B cell (primary cell): ENCODE data around the gene PRKCA. TPM values are rescaled to one million over a fixed set of nuclear protein-coding genes. Genes with fewer than 3 reads are reported as not detected.

Experiments
- ATAC-seq: fragments of 200-7000 bp; cut with Tn5 transposase; one replicate; pipeline ENCODE4 v1.10.0; 2021; ENCODE audit warnings: low read depth, mild to moderate bottlenecking, moderate number of reproducible peaks, moderate library complexity
- CTCF ChIA-PET: fragments of 350-600 bp; sonication (Branson Sonifier 250); formaldehyde crosslinking; loops from one replicate; lab custom pipeline; 2021; ENCODE audit warnings: antibody characterized with exemption, inconsistent platforms; lab: Charles Lee
- POLR2A ChIA-PET: fragments of 350-600 bp; sonication (Branson Sonifier 250); formaldehyde crosslinking; loops from one replicate; lab custom pipeline; 2021; ENCODE audit warnings: antibody characterized with exemption; lab: Charles Lee
- DNase-seq: peaks from one replicate; pipeline ENCODE4 v3.0.0; 2013
- H2AFZ ChIP-seq: 2 replicates; pipeline ENCODE4 v1.6.1; 2012; ENCODE audit warnings: mild to moderate bottlenecking, low read depth, low read length; ENCODE audit not compliant: insufficient read depth, poor library complexity, severe bottlenecking
- H3K27ac ChIP-seq, 2 donors: 1 replicate in 1 of 2; 2 replicates in 1 of 2; pipeline ENCODE4 v1.5.1; 2012 to 2013; ENCODE audit warnings: low read length in 2 of 2, mild to moderate bottlenecking in 2 of 2, moderate library complexity in 1 of 2
- H3K27me3 ChIP-seq, 4 experiments: fragments of 200-600 bp in 1 of 4; sonication (generic) in 1 of 4; replicated peaks in 1 of 4; 1 replicate in 2 of 4; 2 replicates in 2 of 4; pipeline versions ENCODE4 v1.6.1 to v1.7.0; 2013 to 2016; ENCODE audit warnings: low read length in 3 of 4, mild to moderate bottlenecking in 2 of 4, mixed read lengths in 1 of 4, moderate library complexity in 1 of 4; ENCODE audit not compliant: insufficient read depth in 4 of 4, control insufficient read depth in 3 of 4; ENCODE audit errors: control extremely low read depth in 1 of 4
- H3K36me3 ChIP-seq, 2 experiments: replicated peaks in 1 of 2; 1 replicate in 1 of 2; 2 replicates in 1 of 2; pipeline versions ENCODE4 v1.6.1 to v1.7.1; 2013; ENCODE audit warnings: low read length in 1 of 2; ENCODE audit not compliant: insufficient read depth in 2 of 2, control insufficient read depth in 1 of 2; ENCODE audit errors: control extremely low read depth in 1 of 2, extremely low read depth in 1 of 2
- H3K4me1 ChIP-seq, 2 donors: fragments of 200-600 bp in 1 of 2; sonication (generic) in 1 of 2; 1 replicate in 1 of 2; 2 replicates in 1 of 2; pipeline versions ENCODE4 v1.5.1 to v1.6.1; 2013 to 2017; ENCODE audit warnings: low read length in 2 of 2; ENCODE audit not compliant: control insufficient read depth in 2 of 2, insufficient read depth in 2 of 2
- H3K4me2 ChIP-seq: replicated peaks from 2 replicates; pipeline ENCODE3; 2012; ENCODE audit warnings: mild to moderate bottlenecking, low read depth, low read length; ENCODE audit not compliant: poor library complexity, severe bottlenecking
- H3K4me3 ChIP-seq, 5 experiments: fragments of 200-600 bp in 1 of 5; sonication (generic) in 1 of 5; 1 replicate in 3 of 5; 2 replicates in 2 of 5; pipeline versions ENCODE4 v1.5.1 to v1.7.0; 2011 to 2016; ENCODE audit warnings: low read length in 4 of 5, mild to moderate bottlenecking in 4 of 5, low read depth in 2 of 5, control low read depth in 1 of 5, moderate library complexity in 1 of 5; ENCODE audit not compliant: insufficient read depth in 1 of 5; ENCODE audit errors: control extremely low read depth in 1 of 5, extremely low read depth in 1 of 5
- H3K79me2 ChIP-seq: fragments of 200-600 bp; sonication (generic); one replicate; pipeline ENCODE4 v1.6.0; 2016; ENCODE audit warnings: low read length; ENCODE audit not compliant: control insufficient read depth, insufficient read depth
- H3K9ac ChIP-seq: fragments of 200-600 bp; sonication (generic); 2 replicates; pipeline ENCODE4 v1.6.1; 2017; ENCODE audit warnings: mild to moderate bottlenecking, low read length, moderate library complexity
- H3K9me3 ChIP-seq, 3 donors: one replicate each; pipeline versions ENCODE4 v1.6.1 to v1.7.1; 2013; ENCODE audit warnings: low read length in 2 of 3; ENCODE audit not compliant: control insufficient read depth in 2 of 3, insufficient read depth in 1 of 3; ENCODE audit errors: control extremely low read depth in 1 of 3
- H4K20me1 ChIP-seq: 2 replicates; pipeline ENCODE4 v1.6.0; 2012; ENCODE audit warnings: mild to moderate bottlenecking, low read length; ENCODE audit not compliant: insufficient read depth, control insufficient read depth, poor library complexity, severe bottlenecking
- H3K27ac Mint-ChIP-seq: one replicate; pipeline ENCODE4 v1.8.0; 2021; ENCODE audit warnings: mixed read lengths
- H3K27me3 Mint-ChIP-seq: one replicate; pipeline ENCODE4 v1.8.0; 2021; ENCODE audit warnings: mixed read lengths
- H3K4me1 Mint-ChIP-seq: one replicate; pipeline ENCODE4 v1.8.0; 2021; ENCODE audit warnings: mixed read lengths
- H3K4me3 Mint-ChIP-seq: one replicate; pipeline ENCODE4 v1.8.0; 2021; ENCODE audit warnings: mixed read lengths
- H3K9me3 Mint-ChIP-seq: one replicate; pipeline ENCODE4 v1.8.0; 2022; ENCODE audit warnings: mixed read lengths; ENCODE audit not compliant: insufficient read depth
- CTCF ChIP-seq: fragments of 200-600 bp; IDR thresholded peaks from one replicate; pipeline ENCODE4 v1.8.0; 2022; ENCODE audit warnings: antibody characterized with exemption, mild to moderate bottlenecking
- EZH2 ChIP-seq: IDR thresholded peaks from 2 replicates; pipeline ENCODE4 v1.6.1; 2012; ENCODE audit warnings: borderline replicate concordance, low read depth, mild to moderate bottlenecking, moderate library complexity, low read length; ENCODE audit not compliant: insufficient read depth, poor library complexity, severe bottlenecking
- WGBS: methylation state at CpG from one replicate; pipeline ENCODE4 v1.1.5; 2013; ENCODE audit warnings: missing lambda C conversion rate; ENCODE audit not compliant: insufficient coverage; 5-methylcytosine and 5-hydroxymethylcytosine counted together
- intact Hi-C: fragments of 100-400 bp; cut with micrococcal nuclease; formaldehyde crosslinking; loops from one replicate; pipeline ENCODE4 v1.10.0; 2022
- polyA plus RNA-seq: library from polyadenylated mRNA; depleted of rRNA; stranded (reverse); fragments of >200 nt; gene quantifications from 2 replicates; pipeline ENCODE4 v1.2.3, GENCODE V29; 2012
- total RNA-seq, 2 donors: library from RNA; stranded (reverse); fragments of 120-200 nt in 1 of 2; gene quantifications; 1 replicate in 1 of 2; 2 replicates in 1 of 2; pipeline versions ENCODE4 v1.2.3 to v1.2.4, GENCODE V29; 2013 to 2022

Gene PRKCA
- total and polyA plus RNA-seq, 2 donors (not counting 1 experiment from before 2014, with no cell fraction given), result 0.33 to 7.7 TPM

- H3K4me1 ChIP-seq, result peaks cover 40 to 41% of the 10 kb centered on the region in 2 donors
- no peaks in the 10 kb centered on the region for H3K36me3 ChIP-seq
- H3K9me3 ChIP-seq, result peaks cover 2 to 20% (median 13%) of the 10 kb centered on the region in 3 donors
- H3K27me3 ChIP-seq, result no peaks in the 10 kb centered on the region
- H3K27ac ChIP-seq, result no peak overlapping the region
- 64% methylated on average over 7 of the region's 9 CpGs for WGBS
- Mint-ChIP-seq H3K27me3 (peaks cover 5% of the 10 kb centered on the region), H3K9me3 (peaks cover 3% of the 10 kb centered on the region), H3K27ac (no peak overlapping the region), H3K4me1 (peaks cover 46% of the 10 kb centered on the region), H3K4me3 (peak overlapping the region; percentile 8)
- DNase-seq (no peak), ATAC-seq (no peak)
- peak overlapping the region; percentile 18 for H3K4me2 ChIP-seq
- H3K79me2 ChIP-seq, result no peaks in the 10 kb centered on the region
- no peak overlapping the region for H3K4me3 ChIP-seq
- intact Hi-C loops, result no loop called here
- no peaks in the 10 kb centered on the region for H4K20me1 ChIP-seq
- no peak overlapping the region for H3K9ac ChIP-seq
- no peak overlapping the region for H2AFZ ChIP-seq
- ChIA-PET POLR2A (no interaction called here), CTCF (no interaction called here)
- TF ChIP-seq CTCF, result no peak
- no peak for TF ChIP-seq EZH2
Measured at GRCh38 chr17:66443606-66444005, 141.2 kb downstream of the PRKCA start.

GRCh38 chr17:66444031-66444430, 141.6 kb downstream of the PRKCA start:
- H3K4me3 Mint-ChIP-seq, result no peak overlapping the region
- H3K9me3 ChIP-seq, result peaks cover 0 to 18% (median 9%) of the 10 kb centered on the region in 3 donors
- no peaks in the 10 kb centered on the region for H3K27me3 ChIP-seq
- peaks cover 40 to 41% of the 10 kb centered on the region in 2 donors for H3K4me1 ChIP-seq
- H3K4me2 ChIP-seq, result no peak overlapping the region
- H4K20me1 ChIP-seq, result no peaks in the 10 kb centered on the region
- TF ChIP-seq CTCF (no peak), EZH2 (no peak)
- 95% methylated on average over 4 of the region's 4 CpGs for WGBS
- intact Hi-C loops, result no loop called here
- no peak overlapping the region for H3K4me3 ChIP-seq
- DNase-seq (no peak), ATAC-seq (no peak)
- H3K79me2 ChIP-seq, result no peaks in the 10 kb centered on the region
- H3K27ac Mint-ChIP-seq, result no peak overlapping the region
- no peaks in the 10 kb centered on the region for H3K36me3 ChIP-seq
- H2AFZ ChIP-seq, result no peak overlapping the region
- ChIA-PET CTCF (no interaction called here), POLR2A (no interaction called here)
- peaks cover 43% of the 10 kb centered on the region for H3K4me1 Mint-ChIP-seq
- H3K27me3 Mint-ChIP-seq, result peaks cover 5% of the 10 kb centered on the region
- no peaks in the 10 kb centered on the region for H3K9me3 Mint-ChIP-seq
- no peak overlapping the region for H3K9ac ChIP-seq
- H3K27ac ChIP-seq, result no peak overlapping the region
